Measurements from ENCODE around the gene STK17A. TPM values are rescaled to one million over a fixed set of nuclear protein-coding genes. Genes with fewer than 3 reads are reported as not detected.
A peak's percentile ranks its signal among the peaks of the same experiment; 100 is the strongest.

Gene STK17A
- total and polyA plus RNA-seq, 9 donors, result 9.9 to 19.9 (median 12.7) TPM

- intact Hi-C loops (cut with DNase I), result no loop called here
- Histone ChIP-seq H3K4me1 (ENCODE audit: insufficient read depth) (peaks cover 3% of the 10 kb centered on the region), H3K36me3 (no peaks in the 10 kb centered on the region), H3K9me3 (no peaks in the 10 kb centered on the region), H3K27me3 (no peaks in the 10 kb centered on the region), H3K4me3 (no peak overlapping the region), H3K27ac (no peak overlapping the region)
- TF ChIP-seq CTCF (IDR thresholded peaks at IDR 0.05) (no peak), EP300 (IDR thresholded peaks at IDR 0.05) (no peak), POLR2A (IDR thresholded peaks at IDR 0.05) (no peak)
- DNase-seq, result no peak
- 94 to 100% (median 100%) methylated on average over 2 of the region's 2 CpGs for WGBS, 3 donors
Observed at GRCh38 chr7:43634384-43634783, 51.5 kb downstream of the STK17A start.

- no peak overlapping the region for H3K27ac ChIP-seq
- intact Hi-C loops (cut with DNase I), result no loop called here
- no peak overlapping the region for H3K4me3 ChIP-seq
- 34 to 55% (median 41%) methylated on average over 6 of the region's 6 CpGs for WGBS, 3 donors
- H3K9me3 ChIP-seq, result no peaks in the 10 kb centered on the region
- no peak for DNase-seq
- TF ChIP-seq POLR2A (IDR thresholded peaks at IDR 0.05), result no peak
- no peak for TF ChIP-seq EP300 (IDR thresholded peaks at IDR 0.05)
- TF ChIP-seq CTCF (IDR thresholded peaks at IDR 0.05), result no peak
- H3K4me1 ChIP-seq (ENCODE audit: insufficient read depth), result peaks cover 8% of the 10 kb centered on the region
- H3K36me3 ChIP-seq, result no peaks in the 10 kb centered on the region
- H3K27me3 ChIP-seq, result no peaks in the 10 kb centered on the region
Observed at GRCh38 chr7:43636093-43636492, 53.2 kb downstream of the STK17A start.

- 61 to 76% (median 69%) methylated on average over 4 of the region's 4 CpGs for WGBS, 3 donors
- Histone ChIP-seq H3K27me3 (no peaks in the 10 kb centered on the region), H3K9me3 (no peaks in the 10 kb centered on the region), H3K4me3 (no peak overlapping the region), H3K36me3 (no peaks in the 10 kb centered on the region), H3K4me1 (ENCODE audit: insufficient read depth) (peaks cover 8% of the 10 kb centered on the region), H3K27ac (no peak overlapping the region)
- intact Hi-C loops (cut with DNase I), result no loop called here
- TF ChIP-seq EP300 (IDR thresholded peaks at IDR 0.05) (no peak), CTCF (IDR thresholded peaks at IDR 0.05) (no peak), POLR2A (IDR thresholded peaks at IDR 0.05) (no peak)
- DNase-seq, result no peak
Observed at GRCh38 chr7:43637114-43637806, 54.4 kb downstream of the STK17A start.

- TF ChIP-seq CTCF (IDR thresholded peaks at IDR 0.05) (no peak), POLR2A (IDR thresholded peaks at IDR 0.05) (no peak), EP300 (IDR thresholded peaks at IDR 0.05) (no peak)
- Histone ChIP-seq H3K4me3 (no peak overlapping the region), H3K9me3 (no peaks in the 10 kb centered on the region), H3K4me1 (ENCODE audit: insufficient read depth) (peaks cover 8% of the 10 kb centered on the region), H3K27me3 (no peaks in the 10 kb centered on the region), H3K27ac (peak overlapping the region in 1 of 2 donors; percentile 60), H3K36me3 (no peaks in the 10 kb centered on the region)
- DNase-seq, result peak; percentile 61 to 80 (median 68)
- intact Hi-C loops (cut with DNase I), result loop anchor here in 1 of 4 donors (10.0 kb wide), 1 partner anchor 55 kb away; the partner anchor contains the start of gene STK17A
- WGBS, 3 donors, result 7 to 21% (median 10%) methylated on average over 6 of the region's 6 CpGs
Observed at GRCh38 chr7:43639858-43640491, 57.1 kb downstream of the STK17A start.

All from ovary (tissue), 9 donors.